IPS-20b (cell line): Measurements from ENCODE around the gene PRSS21.

Experiments
- H3K27ac ChIP-seq: one replicate; pipeline ENCODE4 v1.5.1; 2013; ENCODE audit warnings: low read length
- H3K27me3 ChIP-seq: 2 replicates; pipeline ENCODE4 v1.6.1; 2013; ENCODE audit warnings: mild to moderate bottlenecking, low read length, inconsistent platforms; ENCODE audit not compliant: insufficient read depth
- H3K36me3 ChIP-seq: 2 replicates; pipeline ENCODE4 v1.6.1; 2013; ENCODE audit warnings: low read depth, mild to moderate bottlenecking, inconsistent platforms, low read length, moderate library complexity; ENCODE audit not compliant: insufficient read depth
- H3K4me1 ChIP-seq: 2 replicates; pipeline ENCODE4 v1.6.1; 2013; ENCODE audit warnings: mild to moderate bottlenecking, control low read depth, inconsistent platforms, low read length, moderate library complexity; ENCODE audit not compliant: insufficient read depth
- H3K4me3 ChIP-seq: 2 replicates; pipeline ENCODE4 v1.5.1; 2013; ENCODE audit warnings: mild to moderate bottlenecking, low read length, inconsistent platforms
- H3K9ac ChIP-seq: 2 replicates; pipeline ENCODE4 v1.6.1; 2013; ENCODE audit warnings: low read depth, mild to moderate bottlenecking, inconsistent platforms, low read length, moderate library complexity
- H3K9me3 ChIP-seq: 2 replicates; pipeline ENCODE4 v1.6.1; 2013; ENCODE audit warnings: mild to moderate bottlenecking, low read depth, low read length, inconsistent platforms; ENCODE audit not compliant: insufficient read depth

PRSS21 gene

GRCh38 chr16:2775131-2775716 lies 41.8 kb upstream of the PRSS21 start:
- Histone ChIP-seq H3K4me1 (no peaks in the 10 kb centered on the region), H3K9ac (no peak overlapping the region), H3K4me3 (peak overlapping the region; percentile 92; the same call in 1 of the 2 replicates), H3K9me3 (no peaks in the 10 kb centered on the region), H3K36me3 (peaks cover 52% of the 10 kb centered on the region), H3K27me3 (no peaks in the 10 kb centered on the region), H3K27ac (no peak overlapping the region)

DNA sequence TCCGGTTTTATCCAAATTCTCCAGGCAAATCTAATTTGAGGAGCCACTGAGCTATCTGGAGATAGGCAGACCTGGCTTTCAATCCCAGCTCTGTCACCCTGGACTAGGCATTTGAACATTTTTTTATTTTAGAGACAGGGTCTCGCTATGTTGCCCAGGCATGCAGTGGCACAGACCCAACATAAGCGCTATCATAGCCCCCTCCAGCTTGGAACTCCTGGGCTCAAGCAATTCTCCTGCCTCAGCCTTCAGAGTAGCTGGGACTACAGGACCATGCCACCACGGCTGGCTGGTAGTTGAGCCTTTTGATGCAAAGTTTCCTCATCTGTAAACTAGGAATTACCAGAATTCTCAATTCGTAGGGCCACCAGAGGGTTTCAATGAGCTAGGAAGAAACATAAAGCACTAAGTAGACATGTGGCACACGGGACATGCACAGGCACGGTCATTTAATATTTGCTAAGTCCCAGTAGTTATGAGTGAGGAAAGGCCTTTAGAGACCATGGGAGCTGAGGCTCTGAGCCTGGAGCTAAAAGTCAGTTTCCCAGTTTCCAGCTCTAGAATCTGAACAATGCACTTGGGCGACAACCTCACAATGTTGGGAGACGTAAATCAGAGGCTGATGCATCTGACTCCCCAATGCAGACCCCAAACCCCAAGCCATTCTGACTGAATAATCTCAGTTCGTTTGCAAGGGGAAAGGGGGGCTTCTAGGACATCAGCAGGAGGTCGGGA lies 41.1 kb upstream of the PRSS21 start:
- Histone ChIP-seq H3K4me1 (no peaks in the 10 kb centered on the region), H3K27me3 (no peaks in the 10 kb centered on the region), H3K36me3 (peaks cover 45% of the 10 kb centered on the region), H3K9me3 (no peaks in the 10 kb centered on the region), H3K9ac (peak overlapping the region; percentile 89), H3K4me3 (peak overlapping the region; percentile 92), H3K27ac (no peak overlapping the region)

DNA sequence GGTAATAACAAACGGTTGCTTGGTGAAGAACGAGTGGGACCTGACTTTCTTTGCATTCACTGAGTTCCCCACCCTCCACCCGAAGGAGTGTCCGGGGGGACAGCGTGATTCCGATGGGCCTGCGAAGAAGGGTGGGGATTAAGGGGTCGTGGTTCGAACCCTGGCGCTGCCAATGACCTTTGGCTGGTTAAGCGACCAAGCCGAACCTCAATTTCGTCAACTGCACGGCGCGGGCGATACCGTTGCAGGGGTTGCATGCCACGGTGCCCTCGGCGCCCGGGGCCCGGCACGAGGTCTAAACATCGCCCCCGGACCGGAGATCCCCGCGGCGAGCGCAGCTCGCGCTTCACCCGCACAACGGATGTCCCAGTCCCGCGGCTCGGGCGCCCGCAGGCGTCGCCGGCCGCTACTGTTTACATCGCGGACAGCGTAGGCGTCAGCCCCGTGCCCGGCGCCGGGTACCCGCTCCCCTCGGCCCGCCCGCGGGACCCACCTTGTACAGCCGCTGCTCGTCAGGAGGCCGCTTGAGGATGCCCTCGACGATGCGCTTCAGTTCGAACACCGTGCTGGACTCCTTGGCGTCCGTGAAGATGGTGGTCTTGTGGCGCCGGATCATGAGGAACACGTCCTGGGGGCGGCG lies 40.4 kb upstream of the PRSS21 start:
- H3K9me3 ChIP-seq = no peaks in the 10 kb centered on the region
- peak overlapping the region; percentile 92 for H3K4me3 ChIP-seq
- no peaks in the 10 kb centered on the region for H3K4me1 ChIP-seq
- no peak overlapping the region for H3K27ac ChIP-seq
- no peaks in the 10 kb centered on the region for H3K27me3 ChIP-seq
- peaks cover 38% of the 10 kb centered on the region for H3K36me3 ChIP-seq
- peak overlapping the region; percentile 89 for H3K9ac ChIP-seq

DNA sequence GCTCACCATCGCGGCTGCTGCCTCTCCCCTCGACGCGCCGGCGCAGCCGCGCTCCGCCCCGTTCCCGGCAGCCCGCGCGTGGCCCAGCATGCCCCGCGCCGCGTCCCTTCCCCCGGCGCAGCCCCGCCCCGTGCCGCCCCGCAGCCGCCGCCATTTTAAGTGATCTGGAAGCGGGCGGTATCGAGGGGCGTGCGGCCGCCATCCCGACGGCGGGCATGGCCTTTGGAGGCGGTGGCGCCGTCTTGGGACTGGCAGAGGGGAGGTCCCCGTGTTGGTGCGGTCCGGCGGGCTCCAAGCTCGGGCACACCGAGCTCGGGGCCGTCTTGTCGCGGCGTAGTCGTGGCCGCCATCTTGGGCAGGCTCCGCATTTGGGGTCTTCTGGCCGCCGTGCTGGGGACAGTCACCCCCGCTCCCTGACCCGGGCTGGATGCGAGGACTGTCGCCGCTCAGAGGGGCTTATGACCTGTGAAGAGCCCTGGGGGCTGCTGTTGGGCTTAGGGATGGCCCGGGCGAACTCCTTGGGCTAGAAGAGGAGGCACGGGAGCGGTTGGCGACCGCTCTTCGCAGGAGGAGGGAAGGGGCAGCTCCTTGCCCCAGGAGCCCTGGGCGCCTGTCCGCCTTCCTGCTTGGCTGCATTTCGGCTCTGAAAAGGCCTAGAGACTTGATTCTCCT lies 39.7 kb upstream of the PRSS21 start, which contains the start of gene ELOB:
ELOB (minus strand) TSS at position 50 of the 672 bp plus-strand sequence; CDS start at position 9, 41 bp downstream.
- H3K27me3 ChIP-seq = no peaks in the 10 kb centered on the region
- H3K27ac ChIP-seq = peak within 1 kb of the TSS; percentile 89

GRCh38 chr16:2777903-2778629 lies 39.0 kb upstream of the PRSS21 start:
- no peaks in the 10 kb centered on the region for H3K27me3 ChIP-seq
- H3K27ac ChIP-seq = peak overlapping the region; percentile 89
- H3K4me3 ChIP-seq = peak overlapping the region; percentile 96
- no peaks in the 10 kb centered on the region for H3K9me3 ChIP-seq
- H3K36me3 ChIP-seq = peaks cover 27% of the 10 kb centered on the region
- peak overlapping the region; percentile 100 for H3K9ac ChIP-seq
- no peaks in the 10 kb centered on the region for H3K4me1 ChIP-seq

More for the DNA sequence above, 39.7 kb upstream of the PRSS21 start, which contains the start of gene ELOB:
- peak within 1 kb of the TSS; percentile 96 for H3K4me3 ChIP-seq
- H3K9me3 ChIP-seq = no peaks in the 10 kb centered on the region
- peaks cover 32% of the 10 kb centered on the region for H3K36me3 ChIP-seq
- H3K4me1 ChIP-seq = no peaks in the 10 kb centered on the region
- peak within 1 kb of the TSS; percentile 100 for H3K9ac ChIP-seq

- peaks cover 22% of the 10 kb centered on the region for H3K36me3 ChIP-seq
- no peaks in the 10 kb centered on the region for H3K9me3 ChIP-seq
- no peak overlapping the region for H3K27ac ChIP-seq
- H3K4me3 ChIP-seq = peak overlapping the region; percentile 96
- no peaks in the 10 kb centered on the region for H3K27me3 ChIP-seq
- H3K4me1 ChIP-seq = no peaks in the 10 kb centered on the region
- peak overlapping the region; percentile 100; the same call in 1 of the 2 replicates for H3K9ac ChIP-seq
These were observed 38.4 kb upstream of the PRSS21 start for GRCh38 chr16:2778630-2778958.

DNA sequence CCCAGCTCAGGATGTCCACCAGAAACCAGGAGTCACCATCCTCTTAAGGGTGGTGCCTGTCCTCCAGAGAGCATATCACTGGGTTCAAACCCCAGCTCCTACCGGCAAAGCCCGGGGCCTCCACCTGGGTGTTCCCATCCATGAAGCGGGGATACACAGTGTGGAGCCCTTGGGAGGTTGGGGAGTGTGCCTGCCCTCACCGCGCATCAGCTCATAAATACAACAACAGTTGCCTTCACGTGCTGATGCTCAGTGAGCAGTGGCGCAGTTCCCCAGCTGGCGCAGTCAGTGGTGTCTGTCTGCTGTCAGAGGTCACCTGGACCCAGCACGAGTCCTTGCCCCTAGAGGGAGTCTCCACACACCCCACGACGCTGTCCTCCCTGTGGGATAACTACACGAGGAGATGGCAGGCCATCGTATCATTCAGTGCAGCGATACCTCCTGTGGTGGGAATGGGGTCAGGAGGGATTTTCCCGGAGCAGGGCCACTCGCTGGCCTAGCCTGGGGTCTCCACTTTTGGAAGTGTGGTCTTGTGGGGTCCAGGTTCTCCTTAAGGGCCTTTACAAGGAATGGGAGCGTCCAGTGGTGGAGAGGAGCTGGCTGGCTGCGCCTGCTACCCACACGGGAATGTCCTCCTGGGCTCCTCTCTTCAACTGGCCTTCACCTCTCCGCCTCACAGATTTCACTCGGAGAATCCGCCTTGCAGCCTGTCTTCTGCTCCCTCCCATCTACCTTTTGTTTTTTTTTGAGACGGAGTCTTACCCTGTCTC lies 37.7 kb upstream of the PRSS21 start:
- Histone ChIP-seq H3K4me3 (no peak overlapping the region), H3K9ac (no peak overlapping the region; the same call in 1 of the 2 replicates), H3K27me3 (peaks cover 6% of the 10 kb centered on the region; the same call in 1 of the 2 replicates), H3K9me3 (no peaks in the 10 kb centered on the region), H3K36me3 (peaks cover 15% of the 10 kb centered on the region), H3K27ac (no peak overlapping the region), H3K4me1 (no peaks in the 10 kb centered on the region)

- H3K4me1 ChIP-seq = no peaks in the 10 kb centered on the region
- H3K27me3 ChIP-seq = peaks cover 15% of the 10 kb centered on the region
- no peak overlapping the region for H3K27ac ChIP-seq
- H3K4me3 ChIP-seq = no peak overlapping the region
- no peak overlapping the region for H3K9ac ChIP-seq
- no peaks in the 10 kb centered on the region for H3K9me3 ChIP-seq
- peaks cover 6% of the 10 kb centered on the region for H3K36me3 ChIP-seq
These were observed 36.8 kb upstream of the PRSS21 start for GRCh38 chr16:2779978-2780898.

DNA sequence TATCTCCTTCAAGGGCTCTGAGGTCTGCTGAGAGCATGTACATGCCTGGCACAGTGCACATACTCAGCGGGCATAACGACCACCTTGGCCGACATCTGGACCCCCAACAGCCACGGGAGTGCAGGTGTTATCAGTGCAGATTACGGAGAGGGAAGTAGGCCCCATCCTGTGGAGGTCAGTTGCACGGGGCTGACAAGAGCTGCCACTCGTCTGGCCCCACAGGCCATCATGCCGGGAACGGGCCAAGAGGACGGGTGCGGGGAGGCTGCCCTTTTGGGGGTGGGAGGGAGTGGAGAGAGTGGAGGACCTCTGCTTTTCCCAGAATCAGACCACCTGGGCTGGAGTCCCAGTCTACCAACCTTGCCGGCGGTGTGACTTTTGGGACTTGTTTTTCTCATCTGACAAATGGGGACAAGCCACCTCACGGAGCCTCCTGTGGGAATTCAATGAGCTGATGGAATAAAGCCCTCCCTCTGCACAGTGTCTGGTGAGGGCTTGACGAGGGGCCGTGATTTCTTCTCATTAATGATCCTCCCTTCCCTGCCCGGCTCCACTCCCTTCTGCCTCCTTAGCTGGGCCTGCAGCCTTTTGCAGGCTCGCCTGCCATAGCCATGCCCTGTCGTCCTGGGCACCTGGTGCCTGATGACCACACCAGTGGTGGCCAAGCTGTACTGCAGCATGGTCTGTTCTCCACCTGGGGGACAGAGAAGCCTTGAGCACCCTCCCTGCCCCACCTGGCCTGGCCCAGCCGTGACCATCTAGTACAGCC lies 34.3 kb upstream of the PRSS21 start:
- Histone ChIP-seq H3K4me1 (no peaks in the 10 kb centered on the region), H3K36me3 (no peaks in the 10 kb centered on the region), H3K27ac (no peak overlapping the region), H3K9me3 (no peaks in the 10 kb centered on the region), H3K27me3 (peaks cover 29% of the 10 kb centered on the region), H3K4me3 (no peak overlapping the region), H3K9ac (no peak overlapping the region)
